ENCODE measurements around the gene PLD4.
"Not testable (repeated sequence)": the region's sequence is repeated elsewhere in the genome, so short reads cannot be mapped to it uniquely, and the experiment has no call there.

PLD4 gene

DNA sequence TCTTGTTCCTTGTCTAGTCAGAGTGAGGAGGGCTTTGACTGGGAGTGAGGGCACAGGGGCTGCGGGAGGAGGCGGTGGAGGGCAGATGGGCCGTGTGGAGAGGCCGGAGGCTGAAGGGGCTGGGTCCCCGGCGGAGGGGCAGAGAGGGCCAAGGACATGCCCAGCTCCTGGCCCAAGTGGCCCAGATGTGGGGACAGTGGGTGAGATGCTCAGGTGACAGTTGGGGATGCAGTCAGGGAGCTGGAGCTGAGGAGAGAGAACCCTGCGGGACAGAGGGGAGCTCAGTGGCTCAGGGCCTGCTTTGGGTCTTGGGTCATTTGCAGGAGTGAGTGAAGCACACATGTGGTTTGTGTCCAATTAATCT is 26.5 kb upstream of the PLD4 start:
- in situ Hi-C loops (cut with HindIII; ENCODE audit: low sequenced_read_pairs) = loop anchor here (5.0 kb wide), 1 partner anchor 39 kb away; no protein-coding TSS in a partner anchor

DNA sequence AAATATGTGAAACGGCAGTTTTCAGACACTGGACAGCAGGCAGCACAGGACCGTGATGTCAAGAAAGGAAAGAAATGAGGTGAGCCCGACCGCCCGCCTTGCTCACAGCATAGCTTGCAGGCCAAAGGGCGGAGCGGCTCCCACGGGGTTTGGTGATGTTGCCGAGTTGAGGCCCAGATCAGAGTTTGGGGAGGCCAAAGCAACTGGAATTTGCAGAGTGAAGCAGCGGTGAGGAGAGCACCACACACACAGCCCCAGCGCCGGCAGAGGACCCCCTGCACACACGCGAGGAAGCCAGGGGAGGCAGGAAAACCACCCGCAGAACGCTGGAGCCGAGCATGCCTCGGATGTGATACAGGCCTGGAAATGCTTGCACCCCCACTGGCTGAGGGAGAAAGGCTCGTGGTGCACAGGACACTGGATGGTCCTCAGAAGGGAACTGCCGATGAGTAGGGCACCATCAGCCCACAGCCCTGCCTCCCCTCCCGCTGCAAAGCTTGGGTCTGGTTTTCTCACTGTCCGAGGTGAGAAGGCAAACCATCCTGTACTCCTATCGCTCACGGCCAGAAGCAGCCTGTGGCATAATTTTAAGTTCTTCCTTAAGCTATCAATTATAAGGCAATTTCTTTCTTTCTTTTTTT is 25.7 kb upstream of the PLD4 start:
- in situ Hi-C loops (cut with HindIII; ENCODE audit: low sequenced_read_pairs) = loop anchor here (5.0 kb wide), 1 partner anchor 38 kb away; no protein-coding TSS in a partner anchor

DNA sequence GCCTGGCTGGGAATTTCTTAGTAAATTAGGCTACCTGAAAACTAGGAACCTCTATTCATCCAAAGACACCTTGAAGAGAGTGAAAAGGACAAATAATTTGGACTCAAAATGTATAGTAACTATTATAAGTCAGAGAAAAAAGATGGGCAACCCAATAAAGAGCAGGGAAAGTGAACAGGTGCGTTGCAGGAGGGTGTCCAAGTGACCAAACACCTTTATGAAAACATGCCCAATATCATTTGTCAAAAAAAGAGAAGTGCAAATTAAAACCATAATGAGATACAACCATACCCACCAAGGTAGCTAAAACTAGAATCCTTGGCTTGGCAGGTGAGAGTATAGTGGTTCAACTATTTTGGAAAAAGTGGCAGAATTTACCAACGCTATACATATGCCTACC is 24.9 kb upstream of the PLD4 start:
- in situ Hi-C loops (cut with HindIII; ENCODE audit: low sequenced_read_pairs) = loop anchor here (5.0 kb wide), 1 partner anchor 38 kb away; no protein-coding TSS in a partner anchor

DNA sequence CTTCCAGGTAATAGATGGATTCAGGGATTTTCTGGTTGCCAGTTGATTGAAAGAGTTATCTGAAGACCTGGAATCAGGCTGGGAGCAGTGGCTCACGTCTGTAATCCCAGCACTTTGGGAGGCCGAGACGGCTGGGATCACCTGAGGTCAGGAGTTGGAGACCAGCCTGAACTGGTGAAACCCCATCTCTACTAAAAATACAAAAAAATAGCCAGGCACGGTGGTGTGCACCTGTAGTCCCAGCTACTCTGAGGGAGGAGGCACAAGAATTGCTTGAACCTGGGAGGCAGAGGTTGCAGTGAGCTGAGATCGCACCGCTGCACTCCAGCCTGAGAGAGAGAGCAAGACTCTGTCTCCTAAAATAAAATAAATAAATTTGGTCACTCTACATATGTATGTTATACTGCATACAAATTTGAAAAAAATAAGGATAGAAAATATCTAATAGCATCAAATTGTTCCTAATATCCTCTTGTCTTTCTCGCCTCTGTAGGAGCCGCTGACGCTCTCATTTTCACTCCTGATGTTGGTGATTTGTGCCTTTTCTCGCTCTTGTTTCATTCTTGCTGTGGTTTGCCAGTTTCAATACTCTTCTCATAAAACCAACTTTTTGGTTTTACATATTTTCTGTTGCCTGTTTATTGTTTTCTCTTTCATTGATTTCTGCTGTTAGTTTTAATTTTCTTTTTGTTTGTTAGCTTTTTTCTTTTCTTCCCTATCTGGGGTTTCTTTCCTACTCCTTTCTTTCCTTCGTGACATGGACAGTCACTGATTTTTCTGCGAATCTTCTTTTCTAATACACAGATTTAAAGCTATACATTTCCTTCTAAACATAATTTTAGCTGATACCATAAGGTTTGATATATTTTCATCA is 23.8 kb upstream of the PLD4 start:
- in situ Hi-C loops (cut with HindIII; ENCODE audit: low sequenced_read_pairs) = no loop called here

DNA sequence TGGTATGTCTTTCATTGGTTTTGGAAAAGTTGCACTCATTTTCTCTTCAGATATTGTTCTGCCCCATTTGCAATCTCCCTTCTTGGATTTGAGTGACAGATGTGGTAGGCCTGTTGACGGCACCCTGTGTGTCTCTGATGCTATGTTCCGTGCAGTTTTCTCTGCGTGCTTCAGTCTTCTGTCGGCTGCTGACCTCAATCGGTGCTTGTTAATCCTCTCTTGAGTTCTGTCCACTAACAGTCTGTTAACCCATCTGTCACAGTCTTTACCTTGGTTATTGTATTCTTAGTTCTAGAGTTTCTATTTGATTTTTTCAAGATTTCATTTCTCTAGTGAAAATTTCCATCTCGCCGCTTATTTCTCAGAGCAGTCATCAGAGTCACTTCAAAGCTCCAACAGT is 20.7 kb upstream of the PLD4 start:
- in situ Hi-C loops (cut with HindIII; ENCODE audit: low sequenced_read_pairs) = no loop called here

DNA sequence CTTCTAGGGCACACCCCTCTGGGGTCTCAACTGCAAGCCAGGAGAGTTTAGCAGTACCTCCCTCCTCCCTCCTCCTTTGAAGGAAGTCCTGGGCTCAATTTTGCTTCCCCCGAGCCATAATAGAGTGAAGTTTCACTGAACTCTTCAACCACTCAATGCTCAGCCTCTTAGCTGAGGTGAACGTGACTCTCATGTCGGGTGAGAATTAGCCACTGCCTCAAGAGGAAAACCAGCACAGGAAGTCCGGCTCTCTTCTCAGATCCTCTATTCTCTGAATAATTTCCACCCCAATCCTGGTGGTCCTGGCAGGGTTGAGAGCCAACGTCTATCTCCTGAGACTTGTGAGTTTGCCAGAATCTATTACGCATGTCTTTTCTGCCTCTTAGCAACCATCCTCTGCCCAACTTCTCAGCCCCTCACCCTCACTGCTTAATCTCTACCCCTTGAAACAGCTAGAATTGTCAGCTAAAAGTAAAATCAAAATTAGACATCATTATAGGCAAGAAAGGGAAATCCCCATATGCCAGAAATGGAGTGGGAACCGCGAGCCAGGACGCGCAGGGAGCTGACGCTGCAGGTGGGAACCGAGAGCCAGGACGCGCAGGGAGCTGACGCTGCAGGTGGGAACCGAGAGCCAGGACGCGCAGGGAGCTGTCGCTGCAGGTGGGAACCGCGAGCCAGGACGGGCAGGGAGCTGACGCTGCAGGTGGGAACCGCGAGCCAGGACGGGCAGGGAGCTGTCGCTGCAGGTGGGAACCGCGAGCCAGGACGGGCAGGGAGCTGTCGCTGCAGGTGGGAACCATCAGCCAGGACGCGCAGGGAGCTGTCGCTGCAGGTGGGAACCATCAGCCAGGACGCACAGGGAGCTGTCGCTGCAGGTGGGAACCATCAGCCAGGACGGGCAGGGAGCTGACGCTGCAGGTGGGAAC is 19.8 kb upstream of the PLD4 start:
- in situ Hi-C loops (cut with HindIII; ENCODE audit: low sequenced_read_pairs) = not testable (repeated sequence)

DNA sequence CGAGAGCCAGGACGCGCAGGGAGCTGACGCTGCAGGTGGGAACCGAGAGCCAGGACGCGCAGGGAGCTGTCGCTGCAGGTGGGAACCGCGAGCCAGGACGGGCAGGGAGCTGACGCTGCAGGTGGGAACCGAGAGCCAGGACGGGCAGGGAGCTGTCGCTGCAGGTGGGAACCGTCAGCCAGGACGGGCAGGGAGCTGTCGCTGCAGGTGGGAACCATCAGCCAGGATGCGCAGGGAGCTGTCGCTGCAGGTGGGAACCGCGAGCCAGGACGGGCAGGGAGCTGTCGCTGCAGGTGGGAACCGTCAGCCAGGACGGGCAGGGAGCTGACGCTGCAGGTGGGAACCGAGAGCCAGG is 19.1 kb upstream of the PLD4 start:
- in situ Hi-C loops (cut with HindIII; ENCODE audit: low sequenced_read_pairs) = not testable (repeated sequence)

DNA sequence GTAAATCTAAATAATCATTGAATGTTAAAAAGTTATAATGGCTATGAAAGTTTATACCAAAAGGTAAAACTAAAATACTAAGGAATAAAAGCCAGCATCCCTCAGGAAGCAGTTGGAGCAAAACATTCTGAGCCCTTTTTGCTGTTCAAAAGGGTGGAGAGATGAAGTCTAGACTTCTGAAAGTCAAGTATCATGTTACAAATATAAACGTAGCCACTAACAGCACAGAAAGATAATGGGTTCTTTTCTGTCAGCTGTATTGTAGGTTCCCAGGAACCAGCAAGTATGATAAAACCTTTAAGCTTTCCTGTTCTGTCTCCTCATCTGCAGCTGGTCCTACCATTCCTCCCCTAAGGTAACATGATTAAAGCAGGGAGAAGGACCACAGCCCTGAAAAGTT is 16.4 kb upstream of the PLD4 start:
- in situ Hi-C loops (cut with HindIII; ENCODE audit: low sequenced_read_pairs) = no loop called here

DNA sequence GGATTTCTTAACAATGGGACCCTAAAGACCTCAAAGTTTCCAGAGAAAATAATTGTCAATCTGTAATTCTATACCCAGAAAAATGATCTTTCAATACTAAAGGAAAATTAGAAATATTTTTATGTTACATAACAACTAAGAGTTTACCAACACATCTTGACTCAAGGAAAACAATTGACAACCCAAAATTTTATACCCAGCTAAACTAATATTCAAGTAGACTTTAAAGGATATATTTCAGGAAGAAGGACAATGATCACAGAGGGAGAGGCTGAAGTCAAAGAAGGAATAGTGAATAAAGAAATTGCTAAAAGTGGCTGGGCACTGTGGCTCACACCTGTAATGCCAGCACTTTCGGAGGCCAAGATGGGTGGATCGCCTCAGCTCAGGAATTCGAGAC is 12.6 kb upstream of the PLD4 start:
- in situ Hi-C loops (cut with HindIII; ENCODE audit: low sequenced_read_pairs) = no loop called here

DNA sequence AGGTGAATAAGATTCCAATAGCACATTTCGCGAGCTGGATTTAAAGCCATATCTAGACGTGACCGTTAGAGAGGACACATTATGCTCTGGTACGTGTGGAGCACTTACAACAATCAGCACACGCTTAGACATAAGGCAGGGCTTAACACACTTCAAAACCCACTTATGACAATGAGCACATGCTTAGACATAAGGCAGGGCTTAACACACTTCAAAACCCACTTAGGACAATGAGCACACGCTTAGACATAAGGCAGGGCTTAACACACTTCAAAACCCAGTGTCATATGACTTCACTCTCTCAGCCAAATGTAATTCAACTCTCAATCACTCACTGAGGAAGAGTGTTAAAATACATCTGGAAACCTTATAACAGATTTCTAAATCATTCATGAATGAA is 11.2 kb upstream of the PLD4 start:
- in situ Hi-C loops (cut with HindIII; ENCODE audit: low sequenced_read_pairs) = no loop called here

DNA sequence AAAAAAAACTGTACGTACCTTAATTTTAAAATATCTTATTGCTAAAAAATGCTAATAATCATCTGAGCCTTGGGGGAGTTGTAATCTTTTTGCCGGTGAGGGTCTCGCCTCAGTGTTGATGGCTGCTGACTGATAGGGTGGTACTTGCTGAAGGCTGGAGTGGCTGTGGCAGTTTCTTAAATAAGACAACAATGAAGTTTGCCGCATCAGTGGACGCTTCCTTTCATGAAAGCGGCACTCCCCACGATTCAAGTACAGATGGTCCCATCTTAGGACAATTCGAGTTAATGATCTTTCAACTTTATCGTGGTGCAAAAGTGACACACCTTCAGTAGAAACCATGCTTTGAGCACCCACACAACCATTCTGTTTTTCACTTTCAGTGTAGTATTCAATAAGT is 7.6 kb upstream of the PLD4 start:
- in situ Hi-C loops (cut with HindIII; ENCODE audit: low sequenced_read_pairs) = loop anchor here (5.0 kb wide), 1 partner anchor 40 kb away; no protein-coding TSS in a partner anchor

DNA sequence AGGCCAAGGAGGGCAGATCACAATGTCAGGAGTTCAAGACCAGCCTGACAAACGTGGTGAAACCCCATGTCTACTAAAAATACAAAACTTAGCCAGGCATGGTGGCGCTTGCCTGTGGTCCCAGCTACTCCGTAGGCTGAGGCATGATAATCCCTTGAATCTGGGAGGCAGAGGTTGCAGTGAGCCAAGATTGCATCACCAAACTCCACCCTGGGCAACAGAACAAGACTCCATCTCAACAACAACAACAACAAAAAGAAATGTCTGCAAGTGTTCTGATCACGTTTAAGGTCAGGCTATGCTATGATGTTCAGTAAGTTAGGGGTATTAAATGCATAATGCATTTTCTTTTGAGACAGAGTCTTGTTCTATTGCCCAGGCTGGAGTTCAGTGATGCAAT is 6.7 kb upstream of the PLD4 start:
- in situ Hi-C loops (cut with HindIII; ENCODE audit: low sequenced_read_pairs) = loop anchor here (5.0 kb wide), 1 partner anchor 39 kb away; no protein-coding TSS in a partner anchor

DNA sequence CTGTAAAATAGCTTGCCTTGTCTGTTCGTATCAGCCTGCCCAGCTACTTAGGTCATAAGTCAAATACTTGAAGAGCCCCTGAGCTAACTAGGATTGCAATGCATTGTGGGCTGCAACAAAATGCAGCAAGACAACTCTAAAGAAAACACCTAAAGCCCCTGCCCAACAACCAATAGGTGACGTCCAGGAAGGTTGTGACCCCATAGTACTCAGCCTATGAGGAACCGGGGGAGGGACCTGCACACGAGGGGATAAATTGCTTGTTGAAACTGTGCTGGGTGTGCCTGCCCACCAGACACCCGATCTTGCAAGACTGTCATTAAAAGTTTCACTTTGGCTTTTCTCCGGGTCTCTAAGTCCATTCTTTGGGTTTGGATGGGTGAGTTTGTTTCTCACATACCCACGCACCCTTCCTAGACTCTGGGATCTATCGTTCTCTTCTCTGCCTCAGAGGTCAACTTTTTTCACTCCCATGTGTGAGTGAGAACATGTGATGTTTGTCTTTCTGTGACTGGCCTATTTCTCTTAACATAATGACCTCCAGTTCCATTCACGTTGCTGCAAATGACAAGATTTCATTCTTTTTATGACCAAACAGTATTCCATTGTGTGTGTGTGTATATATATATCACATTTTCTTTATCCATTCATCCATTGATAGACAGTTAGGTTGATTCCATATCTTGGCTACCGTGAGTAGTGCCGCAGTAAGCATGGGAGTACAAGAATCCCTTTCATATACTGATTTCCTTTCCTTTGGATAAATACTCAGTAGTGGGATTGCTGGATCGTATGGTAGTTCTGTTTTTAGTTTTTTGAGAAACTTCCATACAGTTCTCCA is 5.3 kb upstream of the PLD4 start:
- in situ Hi-C loops (cut with HindIII; ENCODE audit: low sequenced_read_pairs) = loop anchor here (5.0 kb wide), 1 partner anchor 38 kb away; no protein-coding TSS in a partner anchor

DNA sequence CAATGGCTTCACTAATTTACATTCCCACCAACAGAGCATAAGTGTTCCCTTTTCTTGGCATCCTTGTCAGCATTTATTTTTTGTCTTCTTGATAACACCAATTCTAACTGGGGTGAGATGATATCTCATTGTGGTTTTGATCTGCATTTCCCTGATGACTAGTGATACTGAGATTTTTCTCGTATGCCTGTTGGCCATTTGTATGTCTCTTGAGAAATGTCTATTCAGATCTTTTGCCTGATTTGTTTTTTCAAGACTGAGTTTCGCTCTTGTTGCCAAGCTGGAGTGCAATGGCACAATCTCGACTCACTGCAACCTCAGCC is 4.7 kb upstream of the PLD4 start:
- in situ Hi-C loops (cut with HindIII; ENCODE audit: low sequenced_read_pairs) = loop anchor here (5.0 kb wide), 1 partner anchor 37 kb away; no protein-coding TSS in a partner anchor

DNA sequence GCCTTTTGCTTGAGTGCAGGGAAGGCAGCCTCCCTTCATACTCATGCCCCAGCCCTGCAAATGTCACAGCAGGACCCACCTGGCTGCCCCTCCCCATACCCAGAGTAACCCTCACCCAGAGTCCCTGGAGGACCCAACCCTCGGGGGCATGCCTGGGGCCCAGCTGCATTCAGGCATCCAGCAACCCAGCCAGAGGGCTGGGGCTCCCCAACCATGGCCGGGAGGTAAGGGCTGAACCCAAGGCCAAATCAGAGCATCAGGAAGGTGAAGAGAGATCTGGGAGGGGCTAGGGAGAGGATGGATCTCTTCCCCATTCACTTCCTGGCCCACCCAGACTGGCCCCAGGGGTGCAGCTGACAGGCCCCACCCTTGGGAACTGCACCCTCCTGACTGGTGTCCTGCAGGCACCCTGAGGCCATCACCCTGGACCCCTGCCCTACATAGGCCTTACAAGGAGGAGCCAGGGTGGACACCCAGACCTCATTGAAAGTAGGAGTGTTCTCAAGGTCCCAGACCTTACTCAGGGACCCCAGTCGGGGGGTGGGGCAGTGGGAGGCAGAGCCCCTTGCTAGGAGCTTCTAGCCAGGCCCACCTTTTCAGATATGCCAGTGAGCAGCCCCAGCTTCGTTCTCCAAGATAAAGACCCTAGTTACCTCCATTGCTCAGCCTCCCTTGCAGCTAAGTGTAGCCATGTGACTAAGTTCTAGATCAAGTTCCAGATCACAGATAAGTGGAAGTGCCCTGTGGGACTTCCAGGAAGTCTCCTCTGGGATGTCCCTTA is 849 bp upstream of the PLD4 start:
- in situ Hi-C loops (cut with HindIII; ENCODE audit: low sequenced_read_pairs) = no loop called here

DNA sequence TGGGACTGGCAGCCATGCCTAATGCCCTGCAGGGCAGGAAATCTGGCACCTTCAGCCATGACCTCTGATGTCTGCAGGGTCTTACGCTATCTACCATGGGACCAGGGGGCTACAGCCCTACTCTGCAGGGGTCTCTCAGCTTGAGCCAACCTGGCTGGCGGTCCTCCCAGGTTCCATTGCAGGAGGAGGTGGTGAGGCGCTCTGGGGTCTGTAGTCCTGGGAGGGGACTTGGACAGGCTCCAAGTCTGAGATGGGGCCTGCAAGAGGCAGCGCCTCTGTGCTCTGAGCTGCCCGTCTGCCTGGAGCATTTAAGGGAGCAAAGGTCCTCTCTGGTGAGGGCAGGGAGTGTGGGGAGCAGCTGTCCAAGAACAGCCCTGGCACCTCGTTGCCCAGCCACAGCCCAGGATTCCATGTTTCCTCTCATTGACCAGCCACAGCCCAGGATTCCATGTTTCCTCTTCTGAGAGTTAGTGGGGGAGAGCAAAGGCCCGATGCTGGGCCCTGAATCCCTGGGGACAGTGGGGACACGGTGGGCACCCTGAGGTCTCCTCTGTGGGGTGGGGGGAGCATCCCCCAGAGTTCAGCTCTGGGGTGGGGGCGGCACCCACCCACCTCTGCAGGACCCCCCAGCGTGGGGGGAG is 655 bp downstream of the PLD4 start:
- in situ Hi-C loops (cut with HindIII; ENCODE audit: low sequenced_read_pairs) = no loop called here

DNA sequence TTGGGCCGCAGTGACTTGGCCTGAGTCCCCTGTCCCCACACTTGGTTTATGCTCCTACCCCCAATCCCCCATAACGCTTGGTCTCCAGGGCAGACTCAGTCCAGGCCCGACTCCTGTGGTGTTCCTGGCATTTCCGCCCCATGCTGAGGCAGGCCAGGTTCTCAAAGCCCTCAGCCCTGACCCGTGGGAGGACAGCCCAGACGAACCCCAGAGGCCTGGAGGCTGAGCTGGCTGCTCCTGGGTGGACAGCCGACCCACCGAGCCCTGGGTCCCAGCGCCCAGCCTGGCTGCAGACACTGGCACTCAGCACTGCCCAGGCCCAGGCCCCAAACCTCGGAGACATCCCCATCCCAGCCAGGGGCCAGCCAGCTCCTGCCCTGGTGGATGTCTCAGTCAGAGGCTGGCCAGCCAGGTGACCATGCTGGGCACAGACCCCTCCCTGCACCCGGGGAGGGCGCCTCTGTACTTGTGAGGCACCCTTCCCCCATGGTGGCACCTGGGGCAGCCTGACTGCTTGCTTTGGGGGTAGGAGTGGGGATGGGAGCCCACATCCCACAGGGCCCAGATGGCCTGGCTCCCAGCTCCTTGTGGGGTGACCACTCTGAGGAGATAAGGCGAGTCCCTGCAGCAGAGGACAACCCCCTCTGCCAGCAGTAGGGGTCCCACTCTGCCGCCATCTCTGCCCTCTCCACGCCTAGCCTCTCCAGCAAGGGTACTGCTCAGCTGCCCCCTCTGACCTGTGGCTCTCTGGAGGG is 1.4 kb downstream of the PLD4 start:
- in situ Hi-C loops (cut with HindIII; ENCODE audit: low sequenced_read_pairs) = no loop called here

All from endothelial cell of hepatic sinusoid (primary cell).